Heart left ventricle (tissue), 16 donors: Measurements from ENCODE around the gene CSPG4. TPM values are rescaled to one million over a fixed set of nuclear protein-coding genes. Genes with fewer than 3 reads are reported as not detected.

Experiments
- ATAC-seq, 4 donors: fragments of 200-7000 bp; cut with Tn5 transposase; one replicate each; pipeline ENCODE4 v1.9.1; 2020 to 2022; ENCODE audit warnings: moderate library complexity in 4 of 4, mild to moderate bottlenecking in 3 of 4, moderate number of reproducible peaks in 1 of 4
- DNase-seq, 5 donors: peaks; one replicate each; pipeline ENCODE4 v3.0.0-alpha.2; 2020
- H3K27ac ChIP-seq, 12 donors: fragments of 200-600 bp; sonication (generic) in 4 of 12; one replicate each; pipeline versions ENCODE4 v1.5.0 to v1.8.0; 2016 to 2022; ENCODE audit warnings: mild to moderate bottlenecking in 2 of 12
- H3K27me3 ChIP-seq, 9 donors: fragments of 200-600 bp; sonication (generic) in 2 of 9; one replicate each; pipeline versions ENCODE4 v1.5.1 to v1.8.0; 2016 to 2022; ENCODE audit warnings: mild to moderate bottlenecking in 3 of 9
- H3K36me3 ChIP-seq, 9 donors: fragments of 200-600 bp; sonication (generic) in 2 of 9; one replicate each; pipeline versions ENCODE4 v1.5.0 to v1.8.0; 2018 to 2022; ENCODE audit warnings: mild to moderate bottlenecking in 2 of 9
- H3K4me1 ChIP-seq, 12 donors: fragments of 200-600 bp; sonication (generic) in 4 of 12; one replicate each; pipeline versions ENCODE4 v1.5.0 to v1.8.0; 2016 to 2022; ENCODE audit warnings: mild to moderate bottlenecking in 3 of 12
- H3K4me3 ChIP-seq, 12 donors: fragments of 200-600 bp; sonication (generic) in 4 of 12; one replicate each; pipeline versions ENCODE4 v1.5.0 to v1.8.0; 2017 to 2022; ENCODE audit warnings: mild to moderate bottlenecking in 9 of 12, moderate library complexity in 4 of 12
- H3K9me3 ChIP-seq, 12 donors: fragments of 200-600 bp; sonication (generic) in 4 of 12; one replicate each; pipeline versions ENCODE4 v1.5.0 to v1.8.0; 2016 to 2022; ENCODE audit warnings: mild to moderate bottlenecking in 1 of 12
- CTCF ChIP-seq, 12 donors: fragments of 200-600 bp; sonication (generic) in 4 of 12; IDR thresholded peaks; one replicate each; pipeline versions ENCODE4 v1.5.0 to v1.8.0; 2018 to 2022; ENCODE audit warnings: antibody characterized with exemption in 12 of 12, mild to moderate bottlenecking in 5 of 12
- POLR2A ChIP-seq, 2 donors: fragments of 450-650 bp; IDR thresholded peaks; one replicate each; pipeline ENCODE4 v1.6.1; 2017; ENCODE audit warnings: antibody characterized with exemption in 2 of 2, mild to moderate bottlenecking in 2 of 2, moderate library complexity in 2 of 2
- WGBS, 4 donors: extraction: QIAGEN DNeasy Blood & Tissue Kit in 2 of 4; methylation state at CpG; one replicate each; pipeline versions ENCODE4 v1.1.5 to v1.1.7; 2013 to 2018; 5-methylcytosine and 5-hydroxymethylcytosine counted together
- intact Hi-C, 10 donors: fragments of 100-400 bp; cut with DNase I; formaldehyde crosslinking; loops; one replicate each; pipeline versions ENCODE4 v1.11.1 to v1.14.2; 2022
- polyA plus RNA-seq, 2 donors: library from polyadenylated mRNA; stranded (reverse); fragments of 200-250 nt; gene quantifications; one replicate each; pipeline ENCODE4 v1.2.3, GENCODE V29; 2013
- total RNA-seq, 9 donors: library from RNA; depleted of rRNA in 2 of 9; stranded (reverse); fragments of >200 nt in 2 of 9; fragmentation: NEBNext Ultra II Directional in 3 of 9; extraction: Animal tissue kit (Norgen Biotek cat#: 25700) in 3 of 9; gene quantifications; one replicate each; pipeline versions ENCODE4 v1.1.0 to v1.2.4, GENCODE V29; 2016 to 2023
- donor health status: ischemic (EF 13 %, LVEDD 7.1; RV severe dilation, severe dysfunction).
- donor health status: healthy with polysubstance abuse.
- donor health status: DM: no; HTN: yes; CAD: no.
- donor health status: DM: no; HTN: no; CAD: no.
- donor health status: ischemic (EF 25% LVEDD 6.9; RV normal size, moderate dysfunction).
- donor health status: ischemic (EF 25% LVEDD 5.7; RV mildly dilated, moderate dysfunction).
- donor health status: healthy.
- donor health status: DM: yes; HTN: yes; CAD: no.
- donor health status: ischemic (EF 35%, LVEDD 5.7; RV mildly dilated, moderate dysfunction).
- donor health status: nonischemic (EF 11% LVEDD 7.7; RV severe dilation, severe dysfunction).
- donor health status: DM: yes; HTN: yes; CAD: no.
- donor health status: PGD.
- donor health status: ischemic (EF 29% LVEDD 5.4; RV normal size, mild dysfunction).
- donor health status: nonischemic (EF 23%, LVEDD 6.1; RV moderate dilation, normal function).

The CSPG4 gene
- total and polyA plus RNA-seq, 11 donors: 8.5 to 46.9 (median 13.9) TPM

GRCh38 chr15:75729326-75730069 is 16.9 kb upstream of the CSPG4 start:
- Histone ChIP-seq H3K9me3 (no peaks in the 10 kb centered on the region), H3K36me3 (no peaks in the 10 kb centered on the region), H3K27me3 (no peaks in the 10 kb centered on the region), H3K4me1 (peaks cover 0 to 22% (median 17%) of the 10 kb centered on the region in 12 donors), H3K27ac (no peak overlapping the region), H3K4me3 (no peak overlapping the region)
- intact Hi-C loops: loop anchor here in 9 of 10 donors (2.0 to 10.0 kb wide), 8 partner anchors 37 to 195 kb away; partner anchors contain the start of gene FBXO22 (in 1 of the 9)
- TF ChIP-seq CTCF (IDR thresholded peaks at IDR 0.05) (no peak), POLR2A (IDR thresholded peaks at IDR 0.05) (no peak)
- peak in 1 of 5 donors; percentile 46 for DNase-seq
- ATAC-seq: no peak
- 80 to 87% (median 84%) methylated on average over 10 of the region's 10 CpGs for WGBS, 4 donors

- 67 to 74% (median 70%) methylated on average over 15 to 17 of the region's 17 CpGs for WGBS, 4 donors
- no peak overlapping the region for H3K4me3 ChIP-seq
- ATAC-seq: peak; percentile 17 to 44 (median 30)
- TF ChIP-seq CTCF (IDR thresholded peaks at IDR 0.05) (peak; percentile 33 to 64 (median 50)), POLR2A (IDR thresholded peaks at IDR 0.05) (no peak)
- peaks cover 0 to 34% (median 27%) of the 10 kb centered on the region in 12 donors for H3K4me1 ChIP-seq
- H3K27me3 ChIP-seq: no peaks in the 10 kb centered on the region
- DNase-seq: peak in 4 of 5 donors; percentile 49 to 79 (median 61)
- intact Hi-C loops: loop anchor here in 8 of 10 donors (1.0 to 10.0 kb wide), 7 partner anchors 36 to 197 kb away; no protein-coding TSS in a partner anchor
- no peaks in the 10 kb centered on the region for H3K36me3 ChIP-seq
- H3K9me3 ChIP-seq: no peaks in the 10 kb centered on the region
- H3K27ac ChIP-seq: no peak overlapping the region
Measured at GRCh38 chr15:75727851-75728715, 15.4 kb upstream of the CSPG4 start.

GRCh38 chr15:75727031-75727531 is 14.4 kb upstream of the CSPG4 start:
- Histone ChIP-seq H3K27ac (no peak overlapping the region), H3K4me3 (no peak overlapping the region), H3K27me3 (no peaks in the 10 kb centered on the region), H3K9me3 (no peaks in the 10 kb centered on the region), H3K4me1 (peaks cover 0 to 25% (median 17%) of the 10 kb centered on the region in 12 donors), H3K36me3 (no peaks in the 10 kb centered on the region)
- intact Hi-C loops: loop anchor here in 6 of 10 donors (5.0 to 10.0 kb wide), 5 partner anchors 35 to 198 kb away; no protein-coding TSS in a partner anchor
- WGBS, 4 donors: 90 to 93% (median 91%) methylated on average over 18 to 20 of the region's 20 CpGs
- ATAC-seq (no peak), DNase-seq (no peak)
- TF ChIP-seq CTCF (IDR thresholded peaks at IDR 0.05) (no peak), POLR2A (IDR thresholded peaks at IDR 0.05) (no peak)
